HG02588 (cell line): Measurements from ENCODE around the gene WDFY3.
"Not testable (repeated sequence)": the region's sequence is repeated elsewhere in the genome, so short reads cannot be mapped to it uniquely, and the experiment has no call there.

Experiments
- ATAC-seq: cut with Tn5 transposase; IDR thresholded peaks from one replicate; pipeline ENCODE4 v1.9.1; 2021; ENCODE audit warnings: mild to moderate bottlenecking, moderate library complexity; ENCODE audit not compliant: unreplicated experiment

WDFY3 gene

GRCh38 chr4:84862064-84862463, 104.4 kb downstream of the WDFY3 start:
- ATAC-seq, result no peak

GRCh38 chr4:84857296-84857695, 109.2 kb downstream of the WDFY3 start:
- ATAC-seq, result no peak

GRCh38 chr4:84856468-84857049, 109.9 kb downstream of the WDFY3 start:
- no peak for ATAC-seq

- no peak for ATAC-seq
Measured at GRCh38 chr4:84855774-84856173, 110.7 kb downstream of the WDFY3 start.

GRCh38 chr4:84852081-84852480, 114.4 kb downstream of the WDFY3 start:
- ATAC-seq, result no peak

GRCh38 chr4:84849051-84849640, 117.3 kb downstream of the WDFY3 start:
- ATAC-seq, result no peak

GRCh38 chr4:84848432-84848831, 118.1 kb downstream of the WDFY3 start:
- ATAC-seq, result no peak

GRCh38 chr4:84847978-84848377, 118.5 kb downstream of the WDFY3 start:
- ATAC-seq, result no peak

GRCh38 chr4:84846985-84847384, 119.5 kb downstream of the WDFY3 start:
- ATAC-seq, result no peak

- no peak for ATAC-seq
Measured at GRCh38 chr4:84841435-84841834, 125.1 kb downstream of the WDFY3 start.

GRCh38 chr4:84837751-84838150, 128.7 kb downstream of the WDFY3 start:
- ATAC-seq, result no peak

GRCh38 chr4:84829633-84830032, 136.9 kb downstream of the WDFY3 start:
- ATAC-seq, result not testable (repeated sequence)

GRCh38 chr4:84826681-84827080, 139.8 kb downstream of the WDFY3 start:
- ATAC-seq, result no peak

GRCh38 chr4:84825701-84826341, 140.7 kb downstream of the WDFY3 start:
- no peak for ATAC-seq

GRCh38 chr4:84821064-84821463, 145.4 kb downstream of the WDFY3 start:
- no peak for ATAC-seq

- ATAC-seq, result no peak
Measured at GRCh38 chr4:84814094-84814750, 152.3 kb downstream of the WDFY3 start.

- no peak for ATAC-seq
Measured at GRCh38 chr4:84809946-84810345, 156.5 kb downstream of the WDFY3 start.

GRCh38 chr4:84808332-84808731, 158.2 kb downstream of the WDFY3 start:
- no peak for ATAC-seq

GRCh38 chr4:84806541-84806940, 159.9 kb downstream of the WDFY3 start:
- ATAC-seq, result not testable (repeated sequence)

- ATAC-seq, result no peak
Measured at GRCh38 chr4:84804136-84804535, 162.4 kb downstream of the WDFY3 start.

GRCh38 chr4:84803720-84804119, 162.8 kb downstream of the WDFY3 start:
- no peak for ATAC-seq

- no peak for ATAC-seq
Measured at GRCh38 chr4:84803116-84803515, 163.4 kb downstream of the WDFY3 start.
